Tibial artery (tissue), 4 donors: ENCODE measurements around the gene LSM14A.
A peak's percentile ranks its signal among the peaks of the same experiment; 100 is the strongest.

Experiments used
- DNase-seq, 2 donors: peaks; one replicate each; pipeline ENCODE4 v3.0.0-alpha.2; 2019
- H3K27ac ChIP-seq, 2 donors: fragments of 200-600 bp; sonication (generic) in 1 of 2; 1 replicate in 1 of 2; 2 replicates in 1 of 2; pipeline ENCODE4 v1.5.1; 2018 to 2019; ENCODE audit warnings: mild to moderate bottlenecking in 1 of 2
- H3K27me3 ChIP-seq, 2 donors: fragments of 200-600 bp; sonication (generic) in 1 of 2; one replicate each; pipeline versions ENCODE4 v1.5.1 to v1.6.0; 2016 to 2019
- H3K36me3 ChIP-seq, 3 donors: fragments of 200-600 bp; sonication (generic) in 2 of 3; one replicate each; pipeline ENCODE4 v1.5.1; 2016 to 2019; ENCODE audit warnings: mild to moderate bottlenecking in 2 of 3
- H3K4me1 ChIP-seq, 4 donors: fragments of 200-600 bp; sonication (generic) in 2 of 4; 1 replicate in 3 of 4; 2 replicates in 1 of 4; pipeline ENCODE4 v1.5.1; 2016 to 2019
- H3K4me3 ChIP-seq, 2 donors: fragments of 200-600 bp; sonication (generic) in 1 of 2; 1 replicate in 1 of 2; 2 replicates in 1 of 2; pipeline ENCODE4 v1.5.1; 2018 to 2019; ENCODE audit warnings: mild to moderate bottlenecking in 2 of 2
- H3K9me3 ChIP-seq, 3 donors: fragments of 200-600 bp; sonication (generic) in 1 of 3; one replicate each; pipeline ENCODE4 v1.5.1; 2016 to 2019
- CTCF ChIP-seq, 2 experiments: fragments of 200-600 bp in 1 of 2; fragments of 450-650 bp in 1 of 2; IDR thresholded peaks; one replicate each; pipeline ENCODE4 v1.5.1; 2017 to 2019; ENCODE audit warnings: antibody characterized with exemption in 2 of 2, mild to moderate bottlenecking in 1 of 2, moderate library complexity in 1 of 2
- intact Hi-C: fragments of 100-400 bp; cut with DNase I; formaldehyde crosslinking; loops from one replicate; pipeline ENCODE4 v1.15.0; 2023; ENCODE audit warnings: low total_unique reads

Gene LSM14A

DNA sequence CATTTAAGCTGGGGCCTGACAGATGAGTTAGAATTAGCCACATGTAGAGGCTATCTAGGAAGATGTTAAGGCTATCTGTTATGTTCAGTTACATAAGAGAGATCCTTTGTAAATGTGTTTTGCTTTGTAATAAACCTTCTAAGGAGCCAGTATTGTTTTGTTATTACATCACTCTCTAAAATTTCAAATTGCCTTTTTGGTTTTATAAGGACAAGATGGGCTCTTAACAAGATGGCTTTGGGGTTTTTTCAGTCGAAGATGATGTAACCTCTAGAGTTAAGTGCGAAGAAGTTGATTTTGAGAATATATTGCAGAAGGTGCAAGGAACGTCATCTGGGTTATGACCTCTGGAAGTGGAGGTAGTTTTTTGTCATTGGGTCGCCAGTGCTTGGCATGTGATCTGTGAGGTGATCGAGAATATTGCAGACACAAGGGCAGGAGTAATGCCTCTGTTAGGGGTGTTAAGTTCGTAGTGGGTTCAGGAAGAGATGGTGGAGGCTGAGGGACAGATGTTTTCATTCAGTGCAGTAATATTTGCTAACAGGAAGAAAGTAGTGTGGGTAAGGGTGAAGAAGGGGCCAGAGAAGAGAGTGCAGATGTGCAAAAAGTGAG lies 12.7 kb downstream of the LSM14A start:
- Histone ChIP-seq H3K4me1 (peaks cover 0 to 99% (median 58%) of the 10 kb centered on the region in 4 donors), H3K9me3 (no peaks in the 10 kb centered on the region), H3K27me3 (no peaks in the 10 kb centered on the region), H3K27ac (peak overlapping the region in 1 of 2 donors; percentile 13), H3K4me3 (no peak overlapping the region), H3K36me3 (peaks cover 0 to 8% (median 0%) of the 10 kb centered on the region in 3 donors)
- DNase-seq = no peak
- no peak for TF ChIP-seq CTCF (IDR thresholded peaks at IDR 0.05)
- intact Hi-C loops = no loop called here

- no peaks in the 10 kb centered on the region for H3K9me3 ChIP-seq
- H3K27ac ChIP-seq = no peak overlapping the region
- no peak overlapping the region for H3K4me3 ChIP-seq
- no peak for TF ChIP-seq CTCF (IDR thresholded peaks at IDR 0.05)
- no peak for DNase-seq
- no peaks in the 10 kb centered on the region for H3K27me3 ChIP-seq
- no peaks in the 10 kb centered on the region for H3K36me3 ChIP-seq
- intact Hi-C loops = no loop called here
- peaks cover 0 to 99% (median 51%) of the 10 kb centered on the region in 4 donors for H3K4me1 ChIP-seq
Observed at GRCh38 chr19:34186205-34186604, 13.9 kb downstream of the LSM14A start.

- TF ChIP-seq CTCF (IDR thresholded peaks at IDR 0.05) = no peak
- no peaks in the 10 kb centered on the region for H3K27me3 ChIP-seq
- no peak overlapping the region for H3K27ac ChIP-seq
- no peaks in the 10 kb centered on the region for H3K36me3 ChIP-seq
- peaks cover 0 to 99% (median 55%) of the 10 kb centered on the region in 4 donors for H3K4me1 ChIP-seq
- intact Hi-C loops = no loop called here
- no peak for DNase-seq
- H3K9me3 ChIP-seq = no peaks in the 10 kb centered on the region
- H3K4me3 ChIP-seq = no peak overlapping the region
Observed at GRCh38 chr19:34187011-34187410, 14.7 kb downstream of the LSM14A start.

- Histone ChIP-seq H3K4me1 (peaks cover 0 to 93% (median 58%) of the 10 kb centered on the region in 4 donors), H3K27ac (no peak overlapping the region), H3K27me3 (no peaks in the 10 kb centered on the region), H3K9me3 (no peaks in the 10 kb centered on the region), H3K36me3 (no peaks in the 10 kb centered on the region), H3K4me3 (no peak overlapping the region)
- intact Hi-C loops = no loop called here
- TF ChIP-seq CTCF (IDR thresholded peaks at IDR 0.05) = no peak
- DNase-seq = no peak
Observed at GRCh38 chr19:34188408-34188807, 16.1 kb downstream of the LSM14A start.

- Histone ChIP-seq H3K9me3 (no peaks in the 10 kb centered on the region), H3K4me3 (no peak overlapping the region), H3K36me3 (peaks cover 1% of the 10 kb centered on the region in 3 donors), H3K27me3 (no peaks in the 10 kb centered on the region), H3K4me1 (peaks cover 0 to 90% (median 58%) of the 10 kb centered on the region in 4 donors), H3K27ac (no peak overlapping the region)
- DNase-seq = no peak
- intact Hi-C loops = no loop called here
- TF ChIP-seq CTCF (IDR thresholded peaks at IDR 0.05) = no peak
Observed at GRCh38 chr19:34189199-34189916, 17.1 kb downstream of the LSM14A start.
